Caco-2 (cell line): ENCODE data around the gene PADI2. TPM values are rescaled to one million over a fixed set of nuclear protein-coding genes. Genes with fewer than 3 reads are reported as not detected.

Experiments used
- BruUV-seq: library from RNA; stranded (reverse); fragments of 400-500 nt; replicated peaks from 2 replicates; lab custom pipeline; 2021; lab: Mats Ljungman, UMichigan
- CTCF ChIA-PET: fragments of 300-600 bp; sonication (Branson Sonifier 250); formaldehyde crosslinking; loops from one replicate; lab custom pipeline; 2022; ENCODE audit warnings: antibody characterized with exemption; lab: Charles Lee
- POLR2A ChIA-PET: fragments of 300-600 bp; sonication (Branson Sonifier 250); formaldehyde crosslinking; loops from one replicate; lab custom pipeline; 2022; ENCODE audit warnings: antibody characterized with exemption; lab: Charles Lee
- DNase-seq, 2 experiments: peaks; one replicate each; pipeline versions ENCODE4 v3.0.0 to v3.0.0-alpha.2; 2020 to 2022
- H3K27me3 ChIP-seq: replicated peaks from 2 replicates; pipeline ENCODE4 v1.6.0; 2011; ENCODE audit warnings: low read length; ENCODE audit not compliant: control insufficient read depth, insufficient read depth
- H3K36me3 ChIP-seq: 2 replicates; pipeline ENCODE4 v1.5.1; 2011; ENCODE audit warnings: low read length; ENCODE audit not compliant: control insufficient read depth, insufficient read depth
- H3K4me1 ChIP-seq: fragments of 250-450 bp; sonication (Bioruptor Pico); 2 replicates; pipeline ENCODE4 v1.5.1; 2020; ENCODE audit warnings: mild to moderate bottlenecking
- H3K4me3 ChIP-seq: 2 replicates; pipeline ENCODE4 v1.5.1; 2011; ENCODE audit warnings: low read depth, mild to moderate bottlenecking, control low read depth, low read length
- H3K9me3 ChIP-seq: fragments of 250-450 bp; sonication (Bioruptor Pico); 2 replicates; pipeline ENCODE4 v1.5.1; 2020; ENCODE audit warnings: mild to moderate bottlenecking, moderate library complexity
- H3K27ac Mint-ChIP-seq: one replicate; pipeline ENCODE4 v1.8.0; 2022; ENCODE audit warnings: mixed read lengths; ENCODE audit not compliant: unreplicated experiment
- H3K27me3 Mint-ChIP-seq: one replicate; pipeline ENCODE4 v1.8.0; 2022; ENCODE audit warnings: mixed read lengths; ENCODE audit not compliant: insufficient read depth, unreplicated experiment
- H3K36me3 Mint-ChIP-seq: one replicate; pipeline ENCODE4 v1.8.0; 2022; ENCODE audit warnings: mild to moderate bottlenecking, mixed read lengths; ENCODE audit not compliant: insufficient read depth, unreplicated experiment
- H3K4me1 Mint-ChIP-seq: one replicate; pipeline ENCODE4 v1.8.0; 2022; ENCODE audit warnings: low read depth, mixed read lengths; ENCODE audit not compliant: unreplicated experiment
- H3K4me3 Mint-ChIP-seq: one replicate; pipeline ENCODE4 v1.8.0; 2022; ENCODE audit warnings: mild to moderate bottlenecking, moderate library complexity, mixed read lengths; ENCODE audit not compliant: unreplicated experiment
- H3K9me3 Mint-ChIP-seq: one replicate; pipeline ENCODE4 v1.8.0; 2022; ENCODE audit warnings: mixed read lengths; ENCODE audit not compliant: unreplicated experiment
- CTCF ChIP-seq, 2 experiments: fragments of 200-600 bp in 1 of 2; IDR thresholded peaks; 1 replicate in 1 of 2; 2 replicates in 1 of 2; pipeline versions ENCODE4 v1.5.1 to v1.8.0; 2011 to 2022; ENCODE audit warnings: antibody characterized with exemption in 1 of 2, control low read depth in 1 of 2, inconsistent platforms in 1 of 2, low read depth in 1 of 2, low read length in 1 of 2, mild to moderate bottlenecking in 1 of 2, moderate library complexity in 1 of 2; ENCODE audit not compliant: insufficient read depth in 1 of 2, severe bottlenecking in 1 of 2, unreplicated experiment in 1 of 2
- intact Hi-C: fragments of 100-400 bp; cut with micrococcal nuclease; formaldehyde crosslinking; loops from one replicate; pipeline ENCODE4 v1.10.0; 2022; ENCODE audit not compliant: unreplicated experiment
- total RNA-seq: library from RNA; stranded (reverse); gene quantifications from 2 replicates; pipeline ENCODE4 v1.2.3, GENCODE V29; 2022

Gene PADI2
- total RNA-seq, 1 experiment from 2014 or later, result 0.73 TPM

GRCh38 chr1:17136936-17137335 is 17.7 kb upstream of the PADI2 start:
- Mint-ChIP-seq H3K9me3 (no peaks in the 10 kb centered on the region), H3K27me3 (peaks cover 2% of the 10 kb centered on the region), H3K27ac (no peak overlapping the region), H3K4me3 (no peak overlapping the region), H3K4me1 (peaks cover 9% of the 10 kb centered on the region), H3K36me3 (no peaks in the 10 kb centered on the region)
- intact Hi-C loops, result no loop called here
- TF ChIP-seq CTCF (IDR thresholded peaks at IDR 0.05; ENCODE audit: insufficient read depth in 1 of 2, low read depth in 1 of 2, low read length in 1 of 2, severe bottlenecking in 1 of 2, unreplicated experiment in 1 of 2), result no peak
- Histone ChIP-seq H3K36me3 (no peaks in the 10 kb centered on the region), H3K4me3 (no peak overlapping the region), H3K4me1 (no peaks in the 10 kb centered on the region), H3K27me3 (no peaks in the 10 kb centered on the region), H3K9me3 (no peaks in the 10 kb centered on the region)
- ChIA-PET POLR2A (no interaction called here), CTCF (no interaction called here)
- BruUV-seq, result no TSS peak
- no peak for DNase-seq

- Mint-ChIP-seq H3K36me3 (no peaks in the 10 kb centered on the region), H3K4me3 (no peak overlapping the region), H3K27ac (no peak overlapping the region), H3K4me1 (peaks cover 9% of the 10 kb centered on the region), H3K27me3 (no peaks in the 10 kb centered on the region), H3K9me3 (no peaks in the 10 kb centered on the region)
- no TSS peak for BruUV-seq
- TF ChIP-seq CTCF (IDR thresholded peaks at IDR 0.05; ENCODE audit: insufficient read depth in 1 of 2, low read depth in 1 of 2, low read length in 1 of 2, severe bottlenecking in 1 of 2, unreplicated experiment in 1 of 2), result no peak
- intact Hi-C loops, result no loop called here
- no peaks in the 10 kb centered on the region for H3K9me3 ChIP-seq
- no peaks in the 10 kb centered on the region for H3K36me3 ChIP-seq
- H3K27me3 ChIP-seq, result no peaks in the 10 kb centered on the region
- H3K4me1 ChIP-seq, result no peaks in the 10 kb centered on the region
- no peak for DNase-seq
- ChIA-PET POLR2A (no interaction called here), CTCF (no interaction called here)
- H3K4me3 ChIP-seq, result no peak overlapping the region
Measured at GRCh38 chr1:17136145-17136544, 16.9 kb upstream of the PADI2 start.

- Mint-ChIP-seq H3K4me3 (no peak overlapping the region), H3K4me1 (peaks cover 9% of the 10 kb centered on the region), H3K36me3 (no peaks in the 10 kb centered on the region), H3K9me3 (no peaks in the 10 kb centered on the region), H3K27me3 (no peaks in the 10 kb centered on the region), H3K27ac (no peak overlapping the region)
- H3K4me1 ChIP-seq, result no peaks in the 10 kb centered on the region
- no peaks in the 10 kb centered on the region for H3K27me3 ChIP-seq
- intact Hi-C loops, result no loop called here
- no peak overlapping the region for H3K4me3 ChIP-seq
- no peaks in the 10 kb centered on the region for H3K9me3 ChIP-seq
- H3K36me3 ChIP-seq, result no peaks in the 10 kb centered on the region
- no peak for TF ChIP-seq CTCF (IDR thresholded peaks at IDR 0.05; ENCODE audit: insufficient read depth in 1 of 2, low read depth in 1 of 2, low read length in 1 of 2, severe bottlenecking in 1 of 2, unreplicated experiment in 1 of 2)
- DNase-seq, result no peak
- ChIA-PET POLR2A (no interaction called here), CTCF (no interaction called here)
- no TSS peak for BruUV-seq
Measured at GRCh38 chr1:17135530-17135929, 16.3 kb upstream of the PADI2 start.
